GM23338 (cell line): Measurements from ENCODE around the gene SPATC1L.

Source experiments
- CREB1 ChIP-seq: fragments of 250-450 bp; sonication (Bioruptor Pico); IDR thresholded peaks from 2 replicates; pipeline ENCODE4 v1.5.0; 2020; ENCODE audit warnings: low read depth, mild to moderate bottlenecking, moderate library complexity
- CTCF ChIP-seq, 2 experiments: fragments of 200-600 bp in 1 of 2; sonication (generic) in 1 of 2; conservative IDR thresholded peaks; 2 replicates each; pipeline versions ENCODE4 v1.5.1 to v1.6.1; 2016 to 2017; ENCODE audit warnings: antibody characterized with exemption in 2 of 2, low read depth in 2 of 2, mild to moderate bottlenecking in 2 of 2, moderate library complexity in 1 of 2
- ETS1 ChIP-seq: IDR thresholded peaks from 2 replicates; pipeline ENCODE4 v1.6.1; 2016; ENCODE audit warnings: antibody characterized with exemption
- EZH2 ChIP-seq: fragments of 200-600 bp; sonication (generic); IDR thresholded peaks from one replicate; pipeline ENCODE4 v1.8.0; 2017; ENCODE audit warnings: antibody characterized with exemption, mild to moderate bottlenecking, low read depth; ENCODE audit not compliant: unreplicated experiment
- EZH2phosphoT487 ChIP-seq: fragments of 200-600 bp; sonication (generic); IDR thresholded peaks from one replicate; pipeline ENCODE4 v1.8.1; 2018; ENCODE audit warnings: antibody characterized with exemption; ENCODE audit not compliant: unreplicated experiment
- JUNB ChIP-seq: IDR thresholded peaks from one replicate; pipeline ENCODE4 v1.6.1; 2016; ENCODE audit warnings: antibody characterized with exemption; ENCODE audit not compliant: unreplicated experiment
- NANOG ChIP-seq: IDR thresholded peaks from 2 replicates; pipeline ENCODE4 v1.6.1; 2016; ENCODE audit warnings: antibody characterized with exemption, borderline replicate concordance
- POLR2AphosphoS5 ChIP-seq: IDR thresholded peaks from 2 replicates; pipeline ENCODE4 v1.6.1; 2016; ENCODE audit warnings: antibody characterized with exemption, low read depth
- REST ChIP-seq: IDR thresholded peaks from one replicate; pipeline ENCODE4 v1.6.1; 2018; ENCODE audit warnings: antibody characterized with exemption; ENCODE audit not compliant: unreplicated experiment
- ZNF114 ChIP-seq: fragments of 250-450 bp; sonication (Bioruptor Pico); IDR thresholded peaks from 2 replicates; pipeline ENCODE4 v1.5.0; 2020; ENCODE audit warnings: mild to moderate bottlenecking, moderate library complexity
- ZNF331 ChIP-seq: fragments of 250-450 bp; sonication (Bioruptor Pico); IDR thresholded peaks from 2 replicates; pipeline ENCODE4 v1.5.0; 2020; ENCODE audit warnings: low read depth, mild to moderate bottlenecking, moderate library complexity
- ZNF462 ChIP-seq: fragments of 250-450 bp; sonication (Bioruptor Pico); IDR thresholded peaks from 2 replicates; pipeline ENCODE4 v1.5.0; 2020; ENCODE audit warnings: mild to moderate bottlenecking, moderate library complexity

GRCh38 chr21:46216132-46216747 lies 32.0 kb upstream of the SPATC1L start:
- TF ChIP-seq REST: no peak
- no peak for TF ChIP-seq CTCF (conservative IDR thresholded peaks at IDR 0.05; ENCODE audit: low read depth in 2 of 2)
- TF ChIP-seq EZH2: no peak
- no peak for TF ChIP-seq EZH2phosphoT487
- TF ChIP-seq POLR2AphosphoS5: no peak
- TF ChIP-seq ZNF462 (CRISPR knock-in tag): no peak
- TF ChIP-seq ETS1: no peak
- TF ChIP-seq CREB1 (CRISPR knock-in tag): no peak
- TF ChIP-seq NANOG: no peak
- no peak for TF ChIP-seq ZNF114 (CRISPR knock-in tag)
- no peak for TF ChIP-seq JUNB
- no peak for TF ChIP-seq ZNF331 (CRISPR knock-in tag)
